Measurements from ENCODE around the gene PANX3.

Gene PANX3

DNA sequence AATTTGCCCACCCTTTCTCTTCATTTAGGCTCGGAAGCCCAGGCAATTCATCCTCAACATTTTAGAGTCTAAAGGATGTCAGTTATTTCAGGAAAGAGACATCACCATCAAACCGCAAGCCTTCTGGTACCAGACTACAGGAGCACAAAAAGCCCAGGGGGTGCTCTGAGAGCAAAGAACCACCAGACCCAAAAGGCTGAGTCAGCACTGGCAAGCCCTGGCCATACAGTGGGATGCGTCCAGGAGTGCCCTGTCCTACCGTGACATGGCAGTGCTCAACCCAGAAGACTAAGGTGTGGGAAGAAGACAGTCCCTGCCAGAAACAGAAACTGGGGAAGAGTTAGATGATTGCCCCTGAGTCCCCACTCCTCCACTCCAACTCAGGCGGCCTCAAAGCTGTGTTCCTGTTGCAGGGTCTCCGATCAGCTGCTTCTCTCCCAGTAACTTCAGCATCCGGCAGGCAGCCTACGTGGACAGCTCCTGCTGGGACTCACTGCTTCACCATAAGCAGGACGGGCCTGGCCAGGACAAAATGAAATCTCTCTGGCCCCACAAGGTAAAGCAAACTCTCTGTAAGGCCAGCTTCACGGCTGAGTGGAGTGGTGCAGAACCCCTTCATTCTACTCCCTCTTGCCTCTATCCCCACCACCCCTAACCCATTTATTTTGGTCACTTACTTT, 1.5 kb downstream of the PANX3 start:
- no peak for DNase-seq (ENCODE audit: low spot score)

- DNase-seq (ENCODE audit: low spot score): no peak
Measured at GRCh38 chr11:124618863-124619262, 7.6 kb downstream of the PANX3 start.

DNA sequence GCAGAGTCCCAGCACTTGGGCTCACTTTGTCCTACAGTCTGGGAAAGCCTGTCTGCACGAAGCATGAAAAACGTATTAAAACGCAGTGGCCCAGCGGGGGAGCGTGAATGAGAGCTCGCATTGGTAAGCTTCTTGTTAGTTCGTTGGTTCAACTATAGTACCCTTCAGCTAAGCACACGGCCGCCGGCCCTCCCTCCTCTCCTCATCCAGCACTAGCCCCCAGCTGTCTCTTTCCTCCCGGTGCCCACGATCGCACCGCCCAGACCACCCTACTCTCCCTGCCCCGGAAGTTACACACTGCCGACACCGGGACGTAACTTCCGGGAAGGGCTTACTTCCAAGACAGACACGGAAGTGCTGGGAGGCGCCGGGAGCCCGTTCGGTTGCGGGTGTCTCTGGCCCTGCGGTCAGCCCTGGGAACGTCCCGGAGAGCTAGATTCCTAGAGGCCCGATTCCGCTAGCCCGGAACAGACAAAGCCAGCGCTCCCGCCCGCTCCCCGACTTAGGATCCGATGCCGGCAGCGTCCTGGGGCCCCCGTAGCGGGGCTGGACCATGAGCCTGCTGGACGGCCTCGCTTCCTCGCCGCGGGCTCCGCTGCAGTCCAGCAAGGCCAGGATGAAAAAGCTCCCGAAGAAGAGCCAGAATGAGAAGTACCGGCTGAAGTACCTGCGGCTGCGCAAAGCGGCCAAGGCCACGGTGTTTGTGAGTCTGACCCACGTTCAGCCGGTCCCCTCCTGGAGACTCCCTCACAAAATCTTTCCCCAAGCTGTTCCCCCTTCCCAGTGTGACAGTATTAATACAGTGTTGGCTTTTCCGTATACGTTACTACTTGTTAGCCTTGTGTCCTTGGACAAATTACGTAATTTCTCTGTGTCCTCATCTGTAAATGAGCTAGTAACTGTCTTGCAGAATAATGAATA, 11.6 kb downstream of the PANX3 start, which contains the start of gene TBRG1:
TSS of gene TBRG1 (plus strand) at position 334 of the 921 bp plus-strand sequence. CDS start at position 554, 220 bp downstream.
- DNase-seq (ENCODE audit: low spot score): peak; percentile 86

GRCh38 chr11:124623861-124624525, 12.8 kb downstream of the PANX3 start:
- DNase-seq (ENCODE audit: low spot score): no peak

DNA sequence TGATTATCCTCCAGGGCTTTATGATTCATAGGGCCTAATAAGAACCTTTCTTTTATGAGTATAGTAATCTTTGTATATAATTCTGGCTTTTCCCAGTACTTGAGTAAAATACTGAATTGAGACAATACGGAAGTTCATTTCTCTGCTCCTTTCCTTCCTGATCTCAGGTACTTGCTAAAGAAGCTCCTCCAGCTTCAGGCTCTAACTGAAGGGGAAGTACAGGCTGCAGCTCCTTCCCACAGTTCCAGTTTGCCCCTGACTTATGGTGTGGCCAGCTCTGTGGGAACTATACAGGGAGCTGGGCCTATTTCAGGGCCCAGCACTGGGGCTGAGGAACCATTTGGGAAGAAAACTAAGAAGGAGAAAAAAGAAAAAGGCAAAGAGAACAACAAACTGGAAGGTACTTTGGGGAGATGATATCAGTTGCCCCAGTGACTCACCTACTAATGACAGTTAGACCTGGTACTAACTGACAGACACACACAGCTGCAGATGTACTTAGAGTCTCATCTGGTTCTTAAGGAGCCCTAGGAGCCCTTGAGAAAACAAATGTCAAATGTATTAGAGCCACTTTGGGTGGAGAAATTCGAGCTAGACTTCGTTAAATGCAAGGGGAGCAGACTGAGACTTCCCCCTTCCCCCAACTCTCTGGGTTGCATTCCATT, 14.4 kb downstream of the PANX3 start:
- DNase-seq (ENCODE audit: low spot score): no peak

DNA sequence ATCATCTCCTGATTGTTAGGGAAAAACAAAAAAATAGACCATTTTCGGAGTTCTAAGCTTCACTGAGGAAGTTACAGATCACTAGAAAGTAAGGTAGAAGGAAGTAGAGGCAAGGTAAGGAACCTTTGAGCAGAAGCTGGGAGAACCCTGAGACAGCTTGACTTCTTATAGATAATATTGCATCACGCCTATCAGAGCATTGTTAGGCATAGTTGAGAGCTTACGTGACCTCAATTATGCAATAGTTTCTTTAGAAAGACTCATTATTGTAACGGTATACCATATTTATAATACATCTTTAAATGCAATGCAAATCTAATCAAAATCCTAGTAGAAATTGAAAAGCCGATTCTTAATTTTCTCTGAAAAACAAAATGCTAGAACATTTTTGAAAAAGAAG, 16.3 kb downstream of the PANX3 start:
- DNase-seq (ENCODE audit: low spot score): no peak

DNA sequence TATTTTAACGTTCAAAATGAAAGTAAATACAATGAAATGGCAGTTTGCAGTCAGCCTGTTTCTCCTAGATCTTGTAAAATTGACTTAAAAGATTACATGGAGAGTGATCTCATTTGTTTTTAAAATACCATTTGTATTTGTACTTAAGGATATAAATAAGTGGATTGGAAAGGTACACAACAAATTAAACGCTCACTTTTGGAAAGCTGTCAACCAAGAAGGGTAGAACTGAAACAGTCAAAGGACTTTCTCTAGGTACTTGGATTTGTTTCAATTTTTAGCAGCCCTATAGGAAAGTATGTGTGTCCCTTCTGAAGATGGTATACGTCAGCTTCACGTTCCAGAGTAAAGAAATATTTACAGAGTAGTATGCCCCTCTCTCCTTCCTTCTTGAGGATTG, 18.7 kb downstream of the PANX3 start:
- DNase-seq (ENCODE audit: low spot score): no peak

DNA sequence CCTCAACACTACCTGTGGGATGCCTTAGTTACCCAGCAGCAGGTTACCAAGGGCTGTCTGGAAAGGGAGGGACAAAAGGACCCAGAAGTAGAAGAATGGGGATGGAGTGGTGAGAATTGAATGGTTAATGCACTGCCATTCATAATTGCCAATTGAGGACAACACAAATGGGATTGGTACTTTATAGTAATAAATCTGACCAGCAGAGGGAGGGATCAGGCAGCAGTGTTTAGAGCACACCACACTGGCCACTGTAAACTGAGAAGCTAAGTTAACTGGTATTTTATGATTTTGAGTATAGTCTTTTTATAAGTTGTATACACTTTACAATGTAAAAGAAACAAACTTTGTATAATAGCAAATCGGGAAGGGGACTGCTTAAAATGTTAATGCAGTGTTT, 22.1 kb downstream of the PANX3 start:
- DNase-seq (ENCODE audit: low spot score): no peak

GRCh38 chr11:124635932-124636331, 24.7 kb downstream of the PANX3 start:
- DNase-seq (ENCODE audit: low spot score): no peak

DNA sequence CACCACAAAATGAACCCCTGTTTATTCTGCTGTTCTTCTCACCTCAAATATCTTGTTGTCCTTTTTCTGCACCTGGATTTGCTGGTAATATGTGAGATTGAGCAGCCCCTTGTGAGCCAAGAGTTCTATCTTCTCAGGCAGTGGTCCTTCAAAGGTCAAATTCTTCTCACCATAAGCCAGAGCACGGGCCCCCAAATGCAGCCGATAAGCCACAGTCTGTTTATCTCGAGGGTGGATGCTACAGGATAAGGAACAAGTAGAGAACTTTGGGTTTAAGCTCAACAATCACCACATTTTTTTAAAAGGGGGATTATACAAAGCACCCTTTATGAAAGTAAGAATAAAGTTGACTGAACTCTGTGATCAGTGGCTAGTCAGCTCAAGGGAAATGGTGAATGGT, 27.3 kb downstream of the PANX3 start:
- DNase-seq (ENCODE audit: low spot score): no peak

GRCh38 chr11:124639186-124639585, 28.0 kb downstream of the PANX3 start:
- no peak for DNase-seq (ENCODE audit: low spot score)

- no peak for DNase-seq (ENCODE audit: low spot score)
Measured at GRCh38 chr11:124640666-124641065, 29.4 kb downstream of the PANX3 start.

- no peak for DNase-seq (ENCODE audit: low spot score)
Measured at GRCh38 chr11:124642628-124643027, 31.4 kb downstream of the PANX3 start.

- no peak for DNase-seq (ENCODE audit: low spot score)
Measured at GRCh38 chr11:124643042-124643604, 31.9 kb downstream of the PANX3 start.

GRCh38 chr11:124643605-124644425, 32.6 kb downstream of the PANX3 start:
- no peak for DNase-seq (ENCODE audit: low spot score)

GRCh38 chr11:124644426-124645280, 33.4 kb downstream of the PANX3 start:
- DNase-seq (ENCODE audit: low spot score): peak; percentile 65

DNA sequence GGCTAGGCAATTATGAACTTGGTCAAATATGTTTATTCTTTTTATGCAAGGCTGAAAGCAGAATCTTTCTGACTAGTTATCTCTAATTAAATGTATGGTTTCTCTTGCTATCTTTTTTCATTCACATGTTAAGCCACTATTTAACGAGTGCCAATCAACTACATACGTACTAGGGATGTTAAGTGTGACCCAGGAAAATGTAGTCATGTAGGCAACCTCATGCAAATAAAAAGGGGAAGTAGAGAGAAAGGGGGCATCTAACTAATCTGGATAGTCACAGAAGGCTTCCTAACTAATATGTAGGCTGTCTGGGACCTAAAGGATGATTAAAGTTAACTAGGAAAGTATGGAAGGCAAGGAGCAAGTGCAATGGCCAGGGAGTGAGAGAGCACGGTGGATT, 34.9 kb downstream of the PANX3 start:
- DNase-seq (ENCODE audit: low spot score): no peak

DNA sequence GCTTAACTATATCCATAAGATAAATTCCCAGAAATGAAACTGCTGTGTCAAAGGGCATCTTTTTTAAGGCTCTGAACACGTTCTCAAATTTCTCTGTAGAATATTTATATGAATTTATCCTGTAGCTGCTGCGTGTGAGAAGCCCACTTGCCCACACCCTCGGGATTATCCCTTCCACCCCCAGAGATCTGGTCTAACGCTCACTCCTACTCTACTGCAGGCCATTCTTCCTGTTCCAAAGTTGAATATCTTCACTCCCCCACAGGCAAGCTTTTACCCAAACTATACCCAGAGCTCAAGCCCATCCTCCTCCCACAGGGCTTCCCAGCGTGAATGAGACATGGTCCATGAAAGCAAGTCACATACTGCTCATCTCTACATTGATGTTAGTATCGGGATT, 37.4 kb downstream of the PANX3 start:
- no peak for DNase-seq (ENCODE audit: low spot score)

Measured in SK-N-DZ (cell line).